ENCODE measurements around the gene RNU7-1. TPM values are rescaled to one million over a fixed set of nuclear protein-coding genes. Genes with fewer than 3 reads are reported as not detected.
A peak's percentile ranks its signal among the peaks of the same experiment; 100 is the strongest.

The RNU7-1 gene
- total and polyA plus RNA-seq, 9 of the 15 experiments (the other 6 are each of a cell fraction or from before 2014, with no cell fraction given): not detected

- TF ChIP-seq ZBTB12 (CRISPR knock-in tag; IDR thresholded peaks at IDR 0.05) (no peak), SIX5 (IDR thresholded peaks at IDR 0.05; ENCODE audit: borderline replicate concordance in 1 of 2, insufficient read depth in 1 of 2, low read depth in 1 of 2, low read length in 2 of 2) (no peak), DIDO1 (tag; IDR thresholded peaks at IDR 0.05; ENCODE audit: low read depth) (no peak), ELF2 (CRISPR knock-in tag; IDR thresholded peaks at IDR 0.05) (no peak), E2F3 (CRISPR knock-in tag; IDR thresholded peaks at IDR 0.05) (no peak), MAFF (IDR thresholded peaks at IDR 0.05; ENCODE audit: low read length) (no peak), ZNF12 (CRISPR knock-in tag; IDR thresholded peaks at IDR 0.05) (no peak), RBM15 (IDR thresholded peaks at IDR 0.05; ENCODE audit: insufficient read depth, low read length) (no peak), ASH1L (IDR thresholded peaks at IDR 0.05; ENCODE audit: borderline replicate concordance, low read depth, partially characterized antibody) (no peak), MAX (CRISPR knock-in tag; IDR thresholded peaks at IDR 0.05) (peak; percentile 95), FUS (optimal IDR thresholded peaks at IDR 0.05; ENCODE audit: low read depth, low read length) (no peak), HNRNPH1 (optimal IDR thresholded peaks at IDR 0.05; ENCODE audit: low read depth, low read length) (no peak), ZNF592 (IDR thresholded peaks at IDR 0.05) (peak; percentile 95), GTF2B (IDR thresholded peaks at IDR 0.05; ENCODE audit: extremely low read depth, insufficient read length) (no peak), ESRRA (IDR thresholded peaks at IDR 0.05; ENCODE audit: borderline replicate concordance, low read depth) (no peak), CTCF (IDR thresholded peaks at IDR 0.05 in 2 of 3, conservative IDR thresholded peaks at IDR 0.05 in 1 of 3; ENCODE audit: insufficient read depth in 2 of 3, low read depth in 1 of 3, low read length in 3 of 3) (peak; percentile 83 to 86 (median 84)), SETDB1 (IDR thresholded peaks at IDR 0.05; ENCODE audit: low read length) (no peak), ZNF124 (CRISPR knock-in tag; IDR thresholded peaks at IDR 0.05) (no peak), DDX20 (tag; IDR thresholded peaks at IDR 0.05; ENCODE audit: low read depth) (no peak), MTA2 (IDR thresholded peaks at IDR 0.05; ENCODE audit: low read depth) (no peak)
Measured at GRCh38 chr12:6965026-6965661, 21.5 kb downstream of the RNU7-1 start (continued).

Measured in K562 (cell line).